Measurements from ENCODE around the gene P2RX3. TPM values are rescaled to one million over a fixed set of nuclear protein-coding genes. Genes with fewer than 3 reads are reported as not detected.

P2RX3 gene
- total RNA-seq, 1 donor from 2014 or later = not detected

DNA sequence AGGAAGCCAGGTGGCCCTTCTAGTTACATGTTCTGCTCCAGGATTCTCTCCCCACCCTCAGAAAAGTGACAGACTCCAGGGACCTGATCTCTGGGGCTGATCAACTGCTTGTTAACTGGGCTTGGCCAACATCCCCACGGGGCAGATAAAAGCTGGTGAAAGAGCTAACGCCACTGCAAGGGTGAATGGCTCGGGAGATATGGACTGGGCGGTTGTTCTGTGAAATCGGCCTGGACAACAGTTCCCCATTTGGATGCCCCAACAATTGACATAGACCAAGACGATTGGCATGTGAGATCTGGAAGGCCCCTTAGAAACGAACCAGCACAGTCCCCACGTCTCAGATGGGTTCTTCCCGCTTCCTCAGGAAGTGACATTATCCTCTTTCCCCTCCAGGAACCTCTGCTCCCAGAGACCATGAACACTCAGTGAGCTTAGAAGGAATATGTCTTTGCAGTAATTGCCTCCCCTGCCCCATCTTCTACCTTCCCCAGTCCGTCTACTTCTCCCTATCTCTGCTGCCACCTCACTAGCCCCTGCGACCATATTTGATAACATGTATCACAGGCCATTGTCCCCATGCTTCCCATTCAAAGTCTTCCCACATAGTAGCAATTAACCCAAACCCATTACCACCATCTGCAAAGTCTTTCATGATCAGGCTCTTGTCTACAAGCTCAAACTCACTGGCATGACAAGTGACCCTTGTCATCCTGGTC is 57.9 kb downstream of the P2RX3 start:
- no peaks in the 10 kb centered on the region for H3K9me3 Mint-ChIP-seq (ENCODE audit: unreplicated experiment)
- Histone ChIP-seq H3K4me1 (ENCODE audit: insufficient read depth, low read length) (no peaks in the 10 kb centered on the region), H3K27me3 (ENCODE audit: insufficient read depth, low read length) (peaks cover 23% of the 10 kb centered on the region), H3K36me3 (ENCODE audit: insufficient read depth, low read length) (no peaks in the 10 kb centered on the region), H3K79me2 (ENCODE audit: insufficient read depth, low read length) (no peaks in the 10 kb centered on the region), H3K27ac (ENCODE audit: low read depth, low read length) (no peak overlapping the region), H3K4me3 (ENCODE audit: insufficient read depth, low read depth, low read length) (no peak overlapping the region), H3K9ac (ENCODE audit: low read length) (no peak overlapping the region), H4K20me1 (ENCODE audit: insufficient read depth, low read length) (no peaks in the 10 kb centered on the region), H2AFZ (ENCODE audit: low read depth, low read length) (no peak overlapping the region), H3K4me2 (ENCODE audit: low read length) (no peak overlapping the region), H3K9me3 (ENCODE audit: insufficient read depth, low read depth, low read length) (peaks cover 2% of the 10 kb centered on the region)
- TF ChIP-seq EZH2 (IDR thresholded peaks at IDR 0.05; ENCODE audit: insufficient read depth, low read length) = no peak
- TF ChIP-seq, protein P1, sequence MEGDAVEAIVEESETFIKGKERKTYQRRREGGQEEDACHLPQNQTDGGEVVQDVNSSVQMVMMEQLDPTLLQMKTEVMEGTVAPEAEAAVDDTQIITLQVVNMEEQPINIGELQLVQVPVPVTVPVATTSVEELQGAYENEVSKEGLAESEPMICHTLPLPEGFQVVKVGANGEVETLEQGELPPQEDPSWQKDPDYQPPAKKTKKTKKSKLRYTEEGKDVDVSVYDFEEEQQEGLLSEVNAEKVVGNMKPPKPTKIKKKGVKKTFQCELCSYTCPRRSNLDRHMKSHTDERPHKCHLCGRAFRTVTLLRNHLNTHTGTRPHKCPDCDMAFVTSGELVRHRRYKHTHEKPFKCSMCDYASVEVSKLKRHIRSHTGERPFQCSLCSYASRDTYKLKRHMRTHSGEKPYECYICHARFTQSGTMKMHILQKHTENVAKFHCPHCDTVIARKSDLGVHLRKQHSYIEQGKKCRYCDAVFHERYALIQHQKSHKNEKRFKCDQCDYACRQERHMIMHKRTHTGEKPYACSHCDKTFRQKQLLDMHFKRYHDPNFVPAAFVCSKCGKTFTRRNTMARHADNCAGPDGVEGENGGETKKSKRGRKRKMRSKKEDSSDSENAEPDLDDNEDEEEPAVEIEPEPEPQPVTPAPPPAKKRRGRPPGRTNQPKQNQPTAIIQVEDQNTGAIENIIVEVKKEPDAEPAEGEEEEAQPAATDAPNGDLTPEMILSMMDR (IDR thresholded peaks at IDR 0.05; ENCODE audit: insufficient read depth, low read depth, low read length) = no peak
- no peaks in the 10 kb centered on the region for H3K4me1 Mint-ChIP-seq (ENCODE audit: low read depth, unreplicated experiment)
- DNase-seq (ENCODE audit: low read depth) (no peak), FAIRE-seq (no peak)
- H3K27me3 Mint-ChIP-seq (ENCODE audit: low read depth, unreplicated experiment) = peaks cover 27% of the 10 kb centered on the region
- no peak overlapping the region for H3K4me3 Mint-ChIP-seq (ENCODE audit: unreplicated experiment)
- no peaks in the 10 kb centered on the region for H3K36me3 Mint-ChIP-seq (ENCODE audit: low read depth, unreplicated experiment)
- no peak overlapping the region for H3K27ac Mint-ChIP-seq (ENCODE audit: unreplicated experiment)

DNA sequence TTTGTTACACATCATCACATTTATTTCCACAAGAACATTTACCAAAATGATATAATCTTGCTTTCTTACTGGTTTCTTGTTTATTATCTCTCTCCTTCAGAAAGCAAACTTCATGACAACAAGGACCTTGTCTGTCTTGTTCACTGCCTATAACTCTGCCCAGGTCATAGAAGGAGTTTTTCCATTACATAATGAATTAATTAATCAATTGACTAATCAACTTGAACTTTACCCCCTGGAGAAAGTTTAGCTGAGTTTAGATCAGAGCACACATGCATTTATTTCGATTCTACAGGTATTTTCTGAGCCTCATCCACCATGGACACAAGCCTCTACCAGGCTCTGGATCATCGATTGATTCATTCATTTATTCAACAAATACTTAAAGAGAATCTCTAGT is 58.6 kb downstream of the P2RX3 start:
- Histone ChIP-seq H3K27ac (ENCODE audit: low read depth, low read length) (no peak overlapping the region), H3K4me1 (ENCODE audit: insufficient read depth, low read length) (no peaks in the 10 kb centered on the region), H3K4me3 (ENCODE audit: insufficient read depth, low read depth, low read length) (no peak overlapping the region), H3K9ac (ENCODE audit: low read length) (no peak overlapping the region), H3K79me2 (ENCODE audit: insufficient read depth, low read length) (no peaks in the 10 kb centered on the region), H3K27me3 (ENCODE audit: insufficient read depth, low read length) (peaks cover 23% of the 10 kb centered on the region), H3K9me3 (ENCODE audit: insufficient read depth, low read depth, low read length) (peaks cover 2% of the 10 kb centered on the region), H2AFZ (ENCODE audit: low read depth, low read length) (no peak overlapping the region), H3K36me3 (ENCODE audit: insufficient read depth, low read length) (no peaks in the 10 kb centered on the region), H4K20me1 (ENCODE audit: insufficient read depth, low read length) (no peaks in the 10 kb centered on the region), H3K4me2 (ENCODE audit: low read length) (no peak overlapping the region)
- Mint-ChIP-seq H3K4me1 (ENCODE audit: low read depth, unreplicated experiment) (no peaks in the 10 kb centered on the region), H3K4me3 (ENCODE audit: unreplicated experiment) (no peak overlapping the region), H3K36me3 (ENCODE audit: low read depth, unreplicated experiment) (no peaks in the 10 kb centered on the region), H3K9me3 (ENCODE audit: unreplicated experiment) (no peaks in the 10 kb centered on the region), H3K27ac (ENCODE audit: unreplicated experiment) (no peak overlapping the region), H3K27me3 (ENCODE audit: low read depth, unreplicated experiment) (peaks cover 27% of the 10 kb centered on the region)
- FAIRE-seq (no peak), DNase-seq (ENCODE audit: low read depth) (no peak)
- TF ChIP-seq, protein P1 (IDR thresholded peaks at IDR 0.05; ENCODE audit: insufficient read depth, low read depth, low read length) = no peak
- no peak for TF ChIP-seq EZH2 (IDR thresholded peaks at IDR 0.05; ENCODE audit: insufficient read depth, low read length)

DNA sequence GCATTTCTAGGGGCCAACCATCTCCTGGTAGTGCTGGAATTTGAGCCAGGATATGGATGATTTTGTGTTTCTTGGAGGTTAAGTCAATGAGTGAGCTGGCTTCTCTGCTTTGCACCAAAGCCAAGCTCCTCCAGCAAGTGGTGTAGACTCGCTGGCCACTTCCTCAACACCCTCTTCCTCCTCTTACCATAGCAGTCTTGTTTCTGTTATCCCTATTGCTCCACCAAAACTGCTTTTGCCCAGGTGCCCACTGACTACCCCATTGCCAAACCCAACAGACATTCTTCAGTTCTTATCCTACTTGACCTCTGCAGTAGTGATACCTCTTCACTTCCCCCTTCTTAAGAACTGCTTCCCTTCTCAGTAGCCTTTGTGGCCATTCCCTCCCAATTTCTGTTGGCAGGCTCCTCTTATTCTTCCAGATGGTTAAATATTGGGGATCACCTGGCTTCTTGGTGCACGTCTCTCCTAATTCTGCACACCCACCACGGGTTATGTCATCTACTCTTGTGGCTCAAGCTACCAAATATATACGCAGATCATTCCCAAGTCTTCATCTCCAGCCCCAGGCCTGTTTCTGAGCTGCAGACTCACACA is 59.3 kb downstream of the P2RX3 start:
- Histone ChIP-seq H3K4me3 (ENCODE audit: insufficient read depth, low read depth, low read length) (no peak overlapping the region), H3K79me2 (ENCODE audit: insufficient read depth, low read length) (no peaks in the 10 kb centered on the region), H4K20me1 (ENCODE audit: insufficient read depth, low read length) (no peaks in the 10 kb centered on the region), H3K9me3 (ENCODE audit: insufficient read depth, low read depth, low read length) (peaks cover 2% of the 10 kb centered on the region), H3K4me1 (ENCODE audit: insufficient read depth, low read length) (no peaks in the 10 kb centered on the region), H3K9ac (ENCODE audit: low read length) (no peak overlapping the region), H3K27ac (ENCODE audit: low read depth, low read length) (no peak overlapping the region), H3K4me2 (ENCODE audit: low read length) (no peak overlapping the region), H3K27me3 (ENCODE audit: insufficient read depth, low read length) (peaks cover 23% of the 10 kb centered on the region), H2AFZ (ENCODE audit: low read depth, low read length) (no peak overlapping the region), H3K36me3 (ENCODE audit: insufficient read depth, low read length) (no peaks in the 10 kb centered on the region)
- DNase-seq (ENCODE audit: low read depth) = no peak
- no peak for FAIRE-seq
- Mint-ChIP-seq H3K36me3 (ENCODE audit: low read depth, unreplicated experiment) (no peaks in the 10 kb centered on the region), H3K27ac (ENCODE audit: unreplicated experiment) (no peak overlapping the region), H3K9me3 (ENCODE audit: unreplicated experiment) (no peaks in the 10 kb centered on the region), H3K4me3 (ENCODE audit: unreplicated experiment) (no peak overlapping the region), H3K4me1 (ENCODE audit: low read depth, unreplicated experiment) (no peaks in the 10 kb centered on the region), H3K27me3 (ENCODE audit: low read depth, unreplicated experiment) (peaks cover 21% of the 10 kb centered on the region)
- TF ChIP-seq, protein P1 (IDR thresholded peaks at IDR 0.05; ENCODE audit: insufficient read depth, low read depth, low read length) = no peak
- TF ChIP-seq EZH2 (IDR thresholded peaks at IDR 0.05; ENCODE audit: insufficient read depth, low read length) = no peak

All from astrocyte (in vitro differentiated cells and primary cell).